Endodermal cell (in vitro differentiated cells): ENCODE measurements around the gene CD2. TPM values are rescaled to one million over a fixed set of nuclear protein-coding genes. Genes with fewer than 3 reads are reported as not detected.

ENCODE experiments used
- DNase-seq: peaks from one replicate; pipeline ENCODE4 v3.0.0-alpha.2; 2017
- H3K27ac ChIP-seq: 2 replicates; pipeline ENCODE4 v1.5.1; 2013; ENCODE audit warnings: mild to moderate bottlenecking, low read depth, low read length, moderate library complexity
- H3K27me3 ChIP-seq: 2 replicates; pipeline ENCODE4 v1.6.1; 2013; ENCODE audit warnings: mild to moderate bottlenecking, low read length, moderate library complexity; ENCODE audit not compliant: insufficient read depth, control insufficient read depth, poor library complexity, severe bottlenecking
- H3K36me3 ChIP-seq: 2 replicates; pipeline ENCODE4 v1.7.0; 2013; ENCODE audit warnings: mild to moderate bottlenecking, low read length, moderate library complexity; ENCODE audit not compliant: control insufficient read depth, insufficient read depth
- H3K4me1 ChIP-seq: one replicate; pipeline ENCODE4 v1.7.0; 2013; ENCODE audit warnings: low read length; ENCODE audit not compliant: control insufficient read depth, insufficient read depth
- H3K4me3 ChIP-seq: 2 replicates; pipeline ENCODE4 v1.5.1; 2013; ENCODE audit warnings: mild to moderate bottlenecking, low read length, moderate library complexity
- H3K9ac ChIP-seq: 2 replicates; pipeline ENCODE4 v1.6.1; 2013; ENCODE audit warnings: mild to moderate bottlenecking, low read length, moderate library complexity; ENCODE audit not compliant: poor library complexity, severe bottlenecking; ENCODE audit errors: extremely low read depth
- H3K9me3 ChIP-seq: 2 replicates; pipeline ENCODE4 v1.6.1; 2013; ENCODE audit warnings: mild to moderate bottlenecking, low read length, moderate library complexity; ENCODE audit not compliant: control insufficient read depth
- H3K27ac Mint-ChIP-seq: 2 replicates; pipeline ENCODE4 v1.8.0; 2020; ENCODE audit warnings: mixed read lengths
- H3K27me3 Mint-ChIP-seq: 2 replicates; pipeline ENCODE4 v1.8.0; 2021; ENCODE audit warnings: mild to moderate bottlenecking, mixed read lengths; ENCODE audit not compliant: insufficient read depth
- H3K36me3 Mint-ChIP-seq: 2 replicates; pipeline ENCODE4 v1.8.0; 2020; ENCODE audit warnings: low read depth, mixed read lengths
- H3K4me1 Mint-ChIP-seq: 2 replicates; pipeline ENCODE4 v1.8.0; 2020; ENCODE audit warnings: mixed read lengths
- H3K4me3 Mint-ChIP-seq: 2 replicates; pipeline ENCODE4 v1.8.0; 2020; ENCODE audit warnings: mild to moderate bottlenecking, moderate library complexity, mixed read lengths
- H3K9me3 Mint-ChIP-seq: 2 replicates; pipeline ENCODE4 v1.8.0; 2020; ENCODE audit warnings: mild to moderate bottlenecking, mixed read lengths
- WGBS, 2 experiments: methylation state at CpG; one replicate each; pipeline versions ENCODE4 v1.1.5 to v1.1.7; 2013; ENCODE audit warnings: missing lambda C conversion rate in 2 of 2, mixed read lengths in 1 of 2; ENCODE audit not compliant: insufficient coverage in 1 of 2, insufficient read length in 1 of 2; 5-methylcytosine and 5-hydroxymethylcytosine counted together
- total RNA-seq, 2 donors: library from RNA; stranded (reverse); fragmentation: NEBNext Ultra II Directional in 1 of 2; extraction: Animal tissue kit (Norgen Biotek cat#: 25700) in 1 of 2; gene quantifications; 2 replicates in 1 of 2; 3 replicates in 1 of 2; pipeline ENCODE4 v1.2.1, GENCODE V29; 2021
- TF ChIP-seq, protein P1 (sequence below): fragments of 200-600 bp; sonication (generic); conservative IDR thresholded peaks from 2 replicates; pipeline ENCODE4 v1.5.0; 2021; ENCODE audit warnings: antibody characterized with exemption, mild to moderate bottlenecking

The CD2 gene
- total RNA-seq, 2 donors from 2014 or later: not detected

DNA sequence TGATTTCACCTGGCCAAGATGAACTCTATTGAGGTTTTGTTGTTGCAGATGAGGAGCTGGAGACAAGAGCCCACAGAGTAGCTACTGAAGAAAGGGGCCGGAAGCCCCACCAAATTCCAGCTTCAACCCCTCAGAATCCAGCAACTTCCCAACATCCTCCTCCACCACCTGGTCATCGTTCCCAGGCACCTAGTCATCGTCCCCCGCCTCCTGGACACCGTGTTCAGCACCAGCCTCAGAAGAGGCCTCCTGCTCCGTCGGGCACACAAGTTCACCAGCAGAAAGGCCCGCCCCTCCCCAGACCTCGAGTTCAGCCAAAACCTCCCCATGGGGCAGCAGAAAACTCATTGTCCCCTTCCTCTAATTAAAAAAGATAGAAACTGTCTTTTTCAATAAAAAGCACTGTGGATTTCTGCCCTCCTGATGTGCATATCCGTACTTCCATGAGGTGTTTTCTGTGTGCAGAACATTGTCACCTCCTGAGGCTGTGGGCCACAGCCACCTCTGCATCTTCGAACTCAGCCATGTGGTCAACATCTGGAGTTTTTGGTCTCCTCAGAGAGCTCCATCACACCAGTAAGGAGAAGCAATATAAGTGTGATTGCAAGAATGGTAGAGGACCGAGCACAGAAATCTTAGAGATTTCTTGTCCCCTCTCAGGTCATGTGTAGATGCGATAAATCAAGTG lies 14.3 kb downstream of the CD2 start:
- Histone ChIP-seq H3K9ac (no peak overlapping the region), H3K9me3 (no peaks in the 10 kb centered on the region), H3K27ac (no peak overlapping the region), H3K4me3 (no peak overlapping the region), H3K4me1 (no peaks in the 10 kb centered on the region), H3K36me3 (no peaks in the 10 kb centered on the region), H3K27me3 (no peaks in the 10 kb centered on the region)
- no peaks in the 10 kb centered on the region for H3K9me3 Mint-ChIP-seq
- TF ChIP-seq, protein P1, sequence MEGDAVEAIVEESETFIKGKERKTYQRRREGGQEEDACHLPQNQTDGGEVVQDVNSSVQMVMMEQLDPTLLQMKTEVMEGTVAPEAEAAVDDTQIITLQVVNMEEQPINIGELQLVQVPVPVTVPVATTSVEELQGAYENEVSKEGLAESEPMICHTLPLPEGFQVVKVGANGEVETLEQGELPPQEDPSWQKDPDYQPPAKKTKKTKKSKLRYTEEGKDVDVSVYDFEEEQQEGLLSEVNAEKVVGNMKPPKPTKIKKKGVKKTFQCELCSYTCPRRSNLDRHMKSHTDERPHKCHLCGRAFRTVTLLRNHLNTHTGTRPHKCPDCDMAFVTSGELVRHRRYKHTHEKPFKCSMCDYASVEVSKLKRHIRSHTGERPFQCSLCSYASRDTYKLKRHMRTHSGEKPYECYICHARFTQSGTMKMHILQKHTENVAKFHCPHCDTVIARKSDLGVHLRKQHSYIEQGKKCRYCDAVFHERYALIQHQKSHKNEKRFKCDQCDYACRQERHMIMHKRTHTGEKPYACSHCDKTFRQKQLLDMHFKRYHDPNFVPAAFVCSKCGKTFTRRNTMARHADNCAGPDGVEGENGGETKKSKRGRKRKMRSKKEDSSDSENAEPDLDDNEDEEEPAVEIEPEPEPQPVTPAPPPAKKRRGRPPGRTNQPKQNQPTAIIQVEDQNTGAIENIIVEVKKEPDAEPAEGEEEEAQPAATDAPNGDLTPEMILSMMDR: no peak
- 94 to 98% methylated on average over 6 to 13 of the region's 13 CpGs for WGBS, 2 experiments
- H3K27ac Mint-ChIP-seq: no peak overlapping the region
- no peak overlapping the region for H3K4me3 Mint-ChIP-seq
- H3K36me3 Mint-ChIP-seq: no peaks in the 10 kb centered on the region
- H3K4me1 Mint-ChIP-seq: peaks cover under 1% of the 10 kb centered on the region
- no peak for DNase-seq
- H3K27me3 Mint-ChIP-seq: no peaks in the 10 kb centered on the region

DNA sequence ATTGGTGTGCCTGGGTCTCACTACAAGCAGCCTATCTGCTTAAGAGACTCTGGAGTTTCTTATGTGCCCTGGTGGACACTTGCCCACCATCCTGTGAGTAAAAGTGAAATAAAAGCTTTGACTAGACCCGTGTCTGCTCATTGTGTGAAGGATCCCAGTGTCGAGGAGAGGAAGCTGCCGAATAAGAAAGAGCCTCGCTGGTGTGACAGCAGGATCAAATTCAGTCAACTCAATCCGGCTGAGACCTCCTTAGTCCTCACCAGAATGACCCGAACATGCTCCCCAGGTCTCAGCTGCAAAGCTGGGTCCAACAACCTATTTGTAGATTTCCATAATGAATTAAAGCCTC lies 14.8 kb downstream of the CD2 start:
- WGBS, 2 experiments: 75 to 89% methylated on average over 6 of the region's 6 CpGs
- Mint-ChIP-seq H3K4me3 (no peak overlapping the region), H3K27ac (no peak overlapping the region), H3K4me1 (no peaks in the 10 kb centered on the region), H3K36me3 (no peaks in the 10 kb centered on the region), H3K9me3 (no peaks in the 10 kb centered on the region), H3K27me3 (no peaks in the 10 kb centered on the region)
- no peak for DNase-seq
- H3K4me1 ChIP-seq: no peaks in the 10 kb centered on the region
- no peaks in the 10 kb centered on the region for H3K9me3 ChIP-seq
- H3K27me3 ChIP-seq: no peaks in the 10 kb centered on the region
- no peak overlapping the region for H3K9ac ChIP-seq
- H3K27ac ChIP-seq: no peak overlapping the region
- H3K36me3 ChIP-seq: no peaks in the 10 kb centered on the region
- TF ChIP-seq, protein P1: no peak
- H3K4me3 ChIP-seq: no peak overlapping the region

DNA sequence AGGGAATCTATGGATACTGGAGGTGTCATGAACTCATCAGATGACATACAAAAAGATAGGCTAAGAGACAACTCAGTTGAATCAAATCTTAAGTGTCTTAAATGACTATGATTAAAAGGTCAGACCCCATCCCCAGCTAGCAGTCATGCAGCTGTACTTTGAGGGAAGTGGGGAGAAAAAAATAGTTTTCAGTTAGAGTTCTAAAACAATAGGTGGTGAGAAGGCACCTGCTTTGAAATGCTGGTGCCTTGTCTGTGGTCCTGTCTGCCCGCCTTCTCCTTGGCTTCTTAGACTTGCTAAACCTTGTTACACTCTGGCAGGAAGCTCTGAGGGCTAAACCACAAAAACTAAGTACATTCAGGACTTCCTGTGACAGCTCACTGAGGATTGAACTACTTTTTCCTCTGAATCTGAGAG lies 15.3 kb downstream of the CD2 start:
- WGBS, 2 experiments: 86 to 100% methylated on average over 1 of the region's 1 CpG
- no peak for DNase-seq
- Mint-ChIP-seq H3K4me3 (no peak overlapping the region), H3K27me3 (no peaks in the 10 kb centered on the region), H3K36me3 (no peaks in the 10 kb centered on the region), H3K9me3 (no peaks in the 10 kb centered on the region), H3K4me1 (no peaks in the 10 kb centered on the region), H3K27ac (no peak overlapping the region)
- Histone ChIP-seq H3K27ac (no peak overlapping the region), H3K4me1 (no peaks in the 10 kb centered on the region), H3K9ac (no peak overlapping the region), H3K9me3 (no peaks in the 10 kb centered on the region), H3K27me3 (no peaks in the 10 kb centered on the region), H3K36me3 (no peaks in the 10 kb centered on the region), H3K4me3 (no peak overlapping the region)
- TF ChIP-seq, protein P1: no peak
